ENCODE data around the gene FBXO42. TPM values are rescaled to one million over a fixed set of nuclear protein-coding genes. Genes with fewer than 3 reads are reported as not detected.

FBXO42 gene
- total and polyA plus RNA-seq, 2 experiments from 2014 or later, result 6.0 to 20.7 TPM

DNA sequence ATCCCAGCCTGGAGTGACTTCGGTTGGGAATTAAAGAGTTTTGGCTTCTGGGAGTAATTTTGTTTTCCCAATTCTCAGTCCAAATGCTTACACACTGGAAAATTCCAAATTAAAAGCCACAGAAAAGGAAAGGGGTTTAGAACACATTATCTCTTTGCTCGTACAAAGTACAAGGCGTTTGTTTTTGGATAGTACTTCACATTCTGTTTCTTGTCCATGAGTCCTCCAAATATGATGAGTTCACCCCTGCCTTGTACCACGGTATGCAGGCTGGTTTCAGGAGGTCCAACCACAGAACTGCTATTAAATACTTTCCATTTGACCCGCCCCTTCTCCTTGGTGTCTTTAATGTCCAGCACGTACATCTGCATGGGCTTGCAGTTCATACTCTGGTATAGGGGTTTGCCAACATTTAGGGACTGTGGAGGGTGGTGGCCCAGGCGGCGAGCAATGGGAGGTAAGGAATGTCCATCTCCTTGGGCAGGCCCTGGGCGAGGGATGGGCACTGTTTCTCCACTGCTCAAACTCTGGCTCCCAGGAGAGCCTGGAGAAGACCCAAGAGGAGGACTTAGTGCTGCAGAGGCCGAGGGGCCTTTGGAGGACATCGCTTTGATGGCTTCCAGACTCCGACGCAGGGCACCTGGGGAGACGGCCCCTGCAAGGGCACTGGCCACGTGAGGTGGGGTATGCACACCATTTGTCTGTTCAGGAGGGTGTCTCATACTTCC is 101.6 kb downstream of the FBXO42 start (continued):
- TF ChIP-seq, protein P1, sequence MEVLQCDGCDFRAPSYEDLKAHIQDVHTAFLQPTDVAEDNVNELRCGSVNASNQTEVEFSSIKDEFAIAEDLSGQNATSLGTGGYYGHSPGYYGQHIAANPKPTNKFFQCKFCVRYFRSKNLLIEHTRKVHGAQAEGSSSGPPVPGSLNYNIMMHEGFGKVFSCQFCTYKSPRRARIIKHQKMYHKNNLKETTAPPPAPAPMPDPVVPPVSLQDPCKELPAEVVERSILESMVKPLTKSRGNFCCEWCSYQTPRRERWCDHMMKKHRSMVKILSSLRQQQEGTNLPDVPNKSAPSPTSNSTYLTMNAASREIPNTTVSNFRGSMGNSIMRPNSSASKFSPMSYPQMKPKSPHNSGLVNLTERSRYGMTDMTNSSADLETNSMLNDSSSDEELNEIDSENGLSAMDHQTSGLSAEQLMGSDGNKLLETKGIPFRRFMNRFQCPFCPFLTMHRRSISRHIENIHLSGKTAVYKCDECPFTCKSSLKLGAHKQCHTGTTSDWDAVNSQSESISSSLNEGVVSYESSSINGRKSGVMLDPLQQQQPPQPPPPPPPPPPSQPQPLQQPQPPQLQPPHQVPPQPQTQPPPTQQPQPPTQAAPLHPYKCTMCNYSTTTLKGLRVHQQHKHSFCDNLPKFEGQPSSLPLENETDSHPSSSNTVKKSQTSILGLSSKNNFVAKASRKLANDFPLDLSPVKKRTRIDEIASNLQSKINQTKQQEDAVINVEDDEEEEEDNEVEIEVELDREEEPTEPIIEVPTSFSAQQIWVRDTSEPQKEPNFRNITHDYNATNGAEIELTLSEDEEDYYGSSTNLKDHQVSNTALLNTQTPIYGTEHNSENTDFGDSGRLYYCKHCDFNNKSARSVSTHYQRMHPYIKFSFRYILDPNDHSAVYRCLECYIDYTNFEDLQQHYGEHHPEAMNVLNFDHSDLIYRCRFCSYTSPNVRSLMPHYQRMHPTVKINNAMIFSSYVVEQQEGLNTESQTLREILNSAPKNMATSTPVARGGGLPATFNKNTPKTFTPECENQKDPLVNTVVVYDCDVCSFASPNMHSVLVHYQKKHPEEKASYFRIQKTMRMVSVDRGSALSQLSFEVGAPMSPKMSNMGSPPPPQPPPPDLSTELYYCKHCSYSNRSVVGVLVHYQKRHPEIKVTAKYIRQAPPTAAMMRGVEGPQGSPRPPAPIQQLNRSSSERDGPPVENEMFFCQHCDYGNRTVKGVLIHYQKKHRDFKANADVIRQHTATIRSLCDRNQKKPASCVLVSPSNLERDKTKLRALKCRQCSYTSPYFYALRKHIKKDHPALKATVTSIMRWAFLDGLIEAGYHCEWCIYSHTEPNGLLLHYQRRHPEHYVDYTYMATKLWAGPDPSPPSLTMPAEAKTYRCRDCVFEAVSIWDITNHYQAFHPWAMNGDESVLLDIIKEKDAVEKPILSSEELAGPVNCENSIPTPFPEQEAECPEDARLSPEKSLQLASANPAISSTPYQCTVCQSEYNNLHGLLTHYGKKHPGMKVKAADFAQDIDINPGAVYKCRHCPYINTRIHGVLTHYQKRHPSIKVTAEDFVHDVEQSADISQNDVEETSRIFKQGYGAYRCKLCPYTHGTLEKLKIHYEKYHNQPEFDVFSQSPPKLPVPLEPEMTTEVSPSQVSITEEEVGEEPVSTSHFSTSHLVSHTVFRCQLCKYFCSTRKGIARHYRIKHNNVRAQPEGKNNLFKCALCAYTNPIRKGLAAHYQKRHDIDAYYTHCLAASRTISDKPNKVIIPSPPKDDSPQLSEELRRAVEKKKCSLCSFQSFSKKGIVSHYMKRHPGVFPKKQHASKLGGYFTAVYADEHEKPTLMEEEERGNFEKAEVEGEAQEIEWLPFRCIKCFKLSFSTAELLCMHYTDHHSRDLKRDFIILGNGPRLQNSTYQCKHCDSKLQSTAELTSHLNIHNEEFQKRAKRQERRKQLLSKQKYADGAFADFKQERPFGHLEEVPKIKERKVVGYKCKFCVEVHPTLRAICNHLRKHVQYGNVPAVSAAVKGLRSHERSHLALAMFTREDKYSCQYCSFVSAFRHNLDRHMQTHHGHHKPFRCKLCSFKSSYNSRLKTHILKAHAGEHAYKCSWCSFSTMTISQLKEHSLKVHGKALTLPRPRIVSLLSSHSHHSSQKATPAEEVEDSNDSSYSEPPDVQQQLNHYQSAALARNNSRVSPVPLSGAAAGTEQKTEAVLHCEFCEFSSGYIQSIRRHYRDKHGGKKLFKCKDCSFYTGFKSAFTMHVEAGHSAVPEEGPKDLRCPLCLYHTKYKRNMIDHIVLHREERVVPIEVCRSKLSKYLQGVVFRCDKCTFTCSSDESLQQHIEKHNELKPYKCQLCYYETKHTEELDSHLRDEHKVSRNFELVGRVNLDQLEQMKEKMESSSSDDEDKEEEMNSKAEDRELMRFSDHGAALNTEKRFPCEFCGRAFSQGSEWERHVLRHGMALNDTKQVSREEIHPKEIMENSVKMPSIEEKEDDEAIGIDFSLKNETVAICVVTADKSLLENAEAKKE (CRISPR knock-in tag; IDR thresholded peaks at IDR 0.05), result no peak
- TF ChIP-seq, protein P2, sequence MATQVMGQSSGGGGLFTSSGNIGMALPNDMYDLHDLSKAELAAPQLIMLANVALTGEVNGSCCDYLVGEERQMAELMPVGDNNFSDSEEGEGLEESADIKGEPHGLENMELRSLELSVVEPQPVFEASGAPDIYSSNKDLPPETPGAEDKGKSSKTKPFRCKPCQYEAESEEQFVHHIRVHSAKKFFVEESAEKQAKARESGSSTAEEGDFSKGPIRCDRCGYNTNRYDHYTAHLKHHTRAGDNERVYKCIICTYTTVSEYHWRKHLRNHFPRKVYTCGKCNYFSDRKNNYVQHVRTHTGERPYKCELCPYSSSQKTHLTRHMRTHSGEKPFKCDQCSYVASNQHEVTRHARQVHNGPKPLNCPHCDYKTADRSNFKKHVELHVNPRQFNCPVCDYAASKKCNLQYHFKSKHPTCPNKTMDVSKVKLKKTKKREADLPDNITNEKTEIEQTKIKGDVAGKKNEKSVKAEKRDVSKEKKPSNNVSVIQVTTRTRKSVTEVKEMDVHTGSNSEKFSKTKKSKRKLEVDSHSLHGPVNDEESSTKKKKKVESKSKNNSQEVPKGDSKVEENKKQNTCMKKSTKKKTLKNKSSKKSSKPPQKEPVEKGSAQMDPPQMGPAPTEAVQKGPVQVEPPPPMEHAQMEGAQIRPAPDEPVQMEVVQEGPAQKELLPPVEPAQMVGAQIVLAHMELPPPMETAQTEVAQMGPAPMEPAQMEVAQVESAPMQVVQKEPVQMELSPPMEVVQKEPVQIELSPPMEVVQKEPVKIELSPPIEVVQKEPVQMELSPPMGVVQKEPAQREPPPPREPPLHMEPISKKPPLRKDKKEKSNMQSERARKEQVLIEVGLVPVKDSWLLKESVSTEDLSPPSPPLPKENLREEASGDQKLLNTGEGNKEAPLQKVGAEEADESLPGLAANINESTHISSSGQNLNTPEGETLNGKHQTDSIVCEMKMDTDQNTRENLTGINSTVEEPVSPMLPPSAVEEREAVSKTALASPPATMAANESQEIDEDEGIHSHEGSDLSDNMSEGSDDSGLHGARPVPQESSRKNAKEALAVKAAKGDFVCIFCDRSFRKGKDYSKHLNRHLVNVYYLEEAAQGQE (IDR thresholded peaks at IDR 0.05; ENCODE audit: unreplicated experiment), result no peak
- TF ChIP-seq ZNF114 (CRISPR knock-in tag; IDR thresholded peaks at IDR 0.05) (no peak), CREB1 (CRISPR knock-in tag; IDR thresholded peaks at IDR 0.05; ENCODE audit: low read depth) (no peak), ZNF331 (CRISPR knock-in tag; IDR thresholded peaks at IDR 0.05; ENCODE audit: low read depth) (no peak), POLR2AphosphoS5 (IDR thresholded peaks at IDR 0.05; ENCODE audit: low read depth) (no peak)
- TF ChIP-seq, protein P3, sequence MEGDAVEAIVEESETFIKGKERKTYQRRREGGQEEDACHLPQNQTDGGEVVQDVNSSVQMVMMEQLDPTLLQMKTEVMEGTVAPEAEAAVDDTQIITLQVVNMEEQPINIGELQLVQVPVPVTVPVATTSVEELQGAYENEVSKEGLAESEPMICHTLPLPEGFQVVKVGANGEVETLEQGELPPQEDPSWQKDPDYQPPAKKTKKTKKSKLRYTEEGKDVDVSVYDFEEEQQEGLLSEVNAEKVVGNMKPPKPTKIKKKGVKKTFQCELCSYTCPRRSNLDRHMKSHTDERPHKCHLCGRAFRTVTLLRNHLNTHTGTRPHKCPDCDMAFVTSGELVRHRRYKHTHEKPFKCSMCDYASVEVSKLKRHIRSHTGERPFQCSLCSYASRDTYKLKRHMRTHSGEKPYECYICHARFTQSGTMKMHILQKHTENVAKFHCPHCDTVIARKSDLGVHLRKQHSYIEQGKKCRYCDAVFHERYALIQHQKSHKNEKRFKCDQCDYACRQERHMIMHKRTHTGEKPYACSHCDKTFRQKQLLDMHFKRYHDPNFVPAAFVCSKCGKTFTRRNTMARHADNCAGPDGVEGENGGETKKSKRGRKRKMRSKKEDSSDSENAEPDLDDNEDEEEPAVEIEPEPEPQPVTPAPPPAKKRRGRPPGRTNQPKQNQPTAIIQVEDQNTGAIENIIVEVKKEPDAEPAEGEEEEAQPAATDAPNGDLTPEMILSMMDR (conservative IDR thresholded peaks at IDR 0.05; ENCODE audit: low read depth in 2 of 2), result no peak
